LNCaP clone FGC (cell line): ENCODE data around the gene CSRNP3.

Experiments
- DNase-seq: peaks from one replicate; pipeline ENCODE4 v3.0.0-alpha.2; 2011; ENCODE audit warnings: low read depth
- H3K4me3 ChIP-seq: 2 replicates; pipeline ENCODE4 v1.5.1; 2011; ENCODE audit warnings: mild to moderate bottlenecking, low read depth, low read length, control low read depth
- CTCF ChIP-seq: IDR thresholded peaks from 2 replicates; pipeline ENCODE4 v1.5.1; 2012; ENCODE audit warnings: mild to moderate bottlenecking; ENCODE audit not compliant: control insufficient read depth, insufficient read depth; ENCODE audit errors: extremely low read depth

CSRNP3 gene

GRCh38 chr2:165479856-165480255, 10.4 kb downstream of the CSRNP3 start:
- TF ChIP-seq CTCF: no peak
- DNase-seq: no peak
- no peak overlapping the region for H3K4me3 ChIP-seq

GRCh38 chr2:165494573-165494972, 25.1 kb downstream of the CSRNP3 start:
- H3K4me3 ChIP-seq: no peak overlapping the region
- DNase-seq: no peak
- TF ChIP-seq CTCF: no peak

- TF ChIP-seq CTCF: no peak
- H3K4me3 ChIP-seq: no peak overlapping the region
- no peak for DNase-seq
These were observed 28.3 kb downstream of the CSRNP3 start for GRCh38 chr2:165497659-165498317.

GRCh38 chr2:165499131-165499530, 29.6 kb downstream of the CSRNP3 start:
- no peak overlapping the region for H3K4me3 ChIP-seq
- no peak for TF ChIP-seq CTCF
- no peak for DNase-seq

GRCh38 chr2:165500001-165500400, 30.5 kb downstream of the CSRNP3 start:
- TF ChIP-seq CTCF: no peak
- no peak for DNase-seq
- no peak overlapping the region for H3K4me3 ChIP-seq

- no peak overlapping the region for H3K4me3 ChIP-seq
- DNase-seq: no peak
- no peak for TF ChIP-seq CTCF
These were observed 31.3 kb downstream of the CSRNP3 start for GRCh38 chr2:165500816-165501215.

GRCh38 chr2:165505514-165505913, 36.0 kb downstream of the CSRNP3 start:
- TF ChIP-seq CTCF: no peak
- H3K4me3 ChIP-seq: no peak overlapping the region
- no peak for DNase-seq
